Measurements from ENCODE around the gene COL24A1.
A peak's percentile ranks its signal among the peaks of the same experiment; 100 is the strongest.
"Not testable (repeated sequence)": the region's sequence is repeated elsewhere in the genome, so short reads cannot be mapped to it uniquely, and the experiment has no call there.

The COL24A1 gene

GRCh38 chr1:85801520-85801919, 355.1 kb downstream of the COL24A1 start:
- no peak for DNase-seq (ENCODE audit: low spot score)

DNA sequence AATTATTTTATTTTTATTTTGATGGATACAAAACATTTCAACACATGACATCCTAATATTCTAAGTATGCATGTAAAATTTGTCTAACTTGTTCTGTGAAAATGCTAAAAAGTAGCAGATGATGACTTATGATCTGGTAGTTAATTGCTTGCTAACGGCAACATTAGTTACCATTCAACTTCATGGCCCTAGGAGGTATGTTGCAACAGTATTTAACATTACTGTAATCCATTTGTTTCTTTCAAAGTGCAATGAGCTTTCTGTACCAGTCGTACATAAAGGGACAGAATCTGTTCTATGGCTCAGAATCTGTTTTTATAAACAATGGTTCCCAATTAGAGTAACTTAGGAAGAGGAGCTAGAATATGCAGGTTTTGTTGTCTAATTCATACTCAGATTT, 356.8 kb downstream of the COL24A1 start:
- no peak for DNase-seq (ENCODE audit: low spot score)

DNA sequence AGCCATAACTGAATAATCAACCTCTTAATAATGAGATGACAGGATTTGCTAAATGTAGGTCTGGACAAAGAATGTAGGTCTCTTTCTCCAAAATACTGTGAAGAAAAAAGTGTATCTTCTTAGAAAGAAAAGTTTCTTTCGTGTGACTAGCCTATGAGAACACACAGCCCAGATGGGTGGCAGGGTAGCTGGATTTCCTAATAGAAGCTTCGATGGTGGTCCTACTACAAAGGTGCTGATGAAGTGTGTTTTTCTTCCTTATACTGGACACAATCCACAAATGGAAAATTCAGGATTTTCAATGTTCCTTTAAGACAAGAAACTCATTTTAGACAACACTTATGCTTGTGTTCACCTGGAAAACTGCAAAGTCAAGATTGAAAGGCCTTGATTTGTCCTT, 358.2 kb downstream of the COL24A1 start:
- DNase-seq (ENCODE audit: low spot score) = no peak

- not testable (repeated sequence) for DNase-seq (ENCODE audit: low spot score)
Observed at GRCh38 chr1:85777021-85777420, 379.6 kb downstream of the COL24A1 start.

DNA sequence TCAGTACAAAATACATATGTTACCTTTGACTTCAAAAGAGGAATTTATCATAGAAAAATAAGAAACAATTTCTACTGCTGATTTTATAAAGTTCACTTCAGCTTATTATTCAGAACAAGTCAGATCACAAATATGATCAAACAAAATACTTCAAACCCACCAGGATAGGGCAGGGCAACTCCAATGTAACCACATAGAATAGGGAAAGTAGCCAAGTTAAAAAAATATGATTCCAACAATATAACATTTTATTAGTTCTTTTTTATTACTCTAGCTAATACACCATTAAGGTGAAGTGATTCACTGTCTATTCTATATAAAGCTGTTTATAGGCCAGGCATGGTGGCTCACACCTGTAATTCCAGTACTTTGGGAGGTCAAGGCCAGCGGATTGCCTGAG, 393.8 kb downstream of the COL24A1 start:
- no peak for DNase-seq (ENCODE audit: low spot score)

- DNase-seq (ENCODE audit: low spot score) = no peak
Observed at GRCh38 chr1:85756864-85757263, 399.7 kb downstream of the COL24A1 start.

- no peak for DNase-seq (ENCODE audit: low spot score)
Observed at GRCh38 chr1:85748120-85748519, 408.5 kb downstream of the COL24A1 start.

DNA sequence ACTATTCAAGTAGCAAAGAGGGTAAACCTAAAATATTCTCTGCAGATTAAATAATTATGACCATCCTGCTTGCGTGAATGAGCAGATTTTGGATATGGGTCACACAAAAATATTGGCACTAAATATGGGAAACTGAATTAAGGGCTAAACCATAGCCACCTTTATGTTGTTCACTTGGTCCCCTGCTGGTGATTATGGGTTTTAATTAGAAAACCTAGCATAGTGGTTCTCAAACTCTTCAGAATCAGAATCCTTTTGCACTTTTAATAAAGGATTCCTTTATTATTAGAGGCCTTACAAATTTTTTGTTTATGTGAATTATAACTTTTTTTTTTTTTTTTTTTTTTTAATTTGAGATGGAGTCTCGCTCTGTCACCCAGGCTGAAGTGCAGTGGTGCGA, 409.8 kb downstream of the COL24A1 start:
- DNase-seq (ENCODE audit: low spot score) = no peak

GRCh38 chr1:85743814-85744213, 412.8 kb downstream of the COL24A1 start:
- no peak for DNase-seq (ENCODE audit: low spot score)

DNA sequence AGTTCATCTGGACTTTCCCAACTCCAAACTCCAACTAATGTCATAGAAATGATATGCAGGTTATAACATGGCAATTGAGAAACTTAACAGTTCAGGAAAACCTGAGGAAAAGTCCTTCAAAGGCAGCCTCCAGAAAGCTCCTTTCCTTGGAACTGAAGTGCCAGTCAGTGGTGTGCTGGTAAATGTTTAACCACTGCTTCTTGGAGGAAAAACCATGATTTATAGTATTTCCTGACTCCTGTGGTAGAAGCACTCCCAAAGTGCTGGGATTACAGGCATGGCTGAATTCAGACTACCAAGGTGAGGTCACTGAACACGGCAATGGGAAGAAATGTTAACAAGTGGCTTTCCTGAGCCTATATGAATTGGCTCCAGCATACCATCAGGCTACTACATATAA, 421.6 kb downstream of the COL24A1 start:
- DNase-seq (ENCODE audit: low spot score) = no peak

- DNase-seq (ENCODE audit: low spot score) = no peak
Observed at GRCh38 chr1:85718678-85719340, 437.8 kb downstream of the COL24A1 start.

DNA sequence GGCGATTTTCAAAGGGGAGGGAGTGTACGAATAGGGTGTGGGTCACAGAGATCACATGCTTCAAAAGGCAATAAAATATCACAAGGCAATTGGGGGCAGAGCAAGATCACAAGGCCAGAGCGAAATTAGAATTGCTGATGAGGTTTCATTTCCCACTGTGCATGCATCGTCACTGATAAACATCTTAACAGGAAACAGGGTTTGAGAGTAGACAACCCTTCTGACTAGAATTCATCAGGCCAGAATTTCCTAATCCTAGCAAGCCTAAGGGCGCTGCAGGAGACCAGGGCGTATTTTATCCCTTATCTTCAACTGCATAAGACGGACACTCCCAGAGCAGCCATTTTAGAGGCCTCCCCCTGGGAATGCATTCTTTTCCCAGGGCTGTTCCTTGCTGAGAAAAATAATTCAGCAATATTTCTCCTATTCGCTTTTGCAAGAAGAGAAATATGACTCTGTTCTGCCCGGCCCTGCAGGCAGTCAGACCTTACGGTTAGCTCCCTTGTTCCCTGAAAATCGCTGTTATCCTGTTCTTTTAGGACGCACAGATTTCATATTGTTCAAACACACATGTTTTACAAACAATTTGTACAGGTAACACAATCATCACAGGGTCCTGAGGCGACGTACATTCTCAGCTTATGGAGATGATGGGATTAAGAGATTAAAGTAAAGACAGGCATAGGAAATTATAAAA, 442.0 kb downstream of the COL24A1 start:
- DNase-seq (ENCODE audit: low spot score) = not testable (repeated sequence)

DNA sequence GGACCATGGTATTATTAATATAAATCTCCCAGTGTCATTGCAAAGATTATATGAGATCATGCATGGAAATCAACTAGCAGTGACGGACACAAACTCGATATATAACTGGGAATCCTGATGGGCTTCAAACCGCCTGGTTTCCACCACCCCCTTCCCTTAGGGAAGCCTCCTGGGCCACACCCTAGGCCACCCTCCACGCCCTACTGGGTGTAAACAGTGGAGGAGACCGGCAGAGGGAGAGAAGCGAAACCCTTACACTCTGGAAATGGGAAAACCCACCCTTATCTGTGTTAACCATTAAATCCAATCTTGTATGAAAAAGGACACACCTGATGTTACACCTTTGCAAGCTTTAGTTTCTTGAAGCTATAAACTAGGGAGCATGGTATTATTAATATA, 447.7 kb downstream of the COL24A1 start:
- DNase-seq (ENCODE audit: low spot score) = peak; percentile 11

- peak; percentile 89 for DNase-seq (ENCODE audit: low spot score)
Observed at GRCh38 chr1:85707990-85708828, 448.4 kb downstream of the COL24A1 start, which contains the start of gene ZNHIT6. ZNHIT6 (minus strand) TSS chr1:85708433; CDS start chr1:85708284, 149 bp downstream.

GRCh38 chr1:85707267-85707989, 449.1 kb downstream of the COL24A1 start:
- DNase-seq (ENCODE audit: low spot score) = no peak

DNA sequence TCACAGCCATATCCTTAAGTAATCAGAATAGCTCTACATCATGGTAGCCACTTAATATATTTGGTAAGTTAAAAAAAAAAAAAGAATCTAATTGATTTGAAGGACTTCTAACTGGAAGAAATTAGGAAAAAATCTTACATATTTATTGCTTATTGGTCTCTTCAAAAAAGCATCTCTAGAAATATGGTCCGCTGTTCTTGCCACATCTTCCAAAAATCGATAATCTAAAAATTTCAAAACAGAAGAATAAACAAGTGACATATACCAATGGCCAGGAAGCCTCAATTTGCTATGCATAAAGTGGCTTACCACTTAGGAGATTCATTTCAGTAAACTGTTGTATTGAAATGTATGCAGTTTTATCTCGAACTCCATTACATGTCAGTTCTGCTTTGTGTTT, 450.6 kb downstream of the COL24A1 start:
- DNase-seq (ENCODE audit: low spot score) = no peak

GRCh38 chr1:85700422-85700821, 456.1 kb downstream of the COL24A1 start:
- DNase-seq (ENCODE audit: low spot score) = no peak

DNA sequence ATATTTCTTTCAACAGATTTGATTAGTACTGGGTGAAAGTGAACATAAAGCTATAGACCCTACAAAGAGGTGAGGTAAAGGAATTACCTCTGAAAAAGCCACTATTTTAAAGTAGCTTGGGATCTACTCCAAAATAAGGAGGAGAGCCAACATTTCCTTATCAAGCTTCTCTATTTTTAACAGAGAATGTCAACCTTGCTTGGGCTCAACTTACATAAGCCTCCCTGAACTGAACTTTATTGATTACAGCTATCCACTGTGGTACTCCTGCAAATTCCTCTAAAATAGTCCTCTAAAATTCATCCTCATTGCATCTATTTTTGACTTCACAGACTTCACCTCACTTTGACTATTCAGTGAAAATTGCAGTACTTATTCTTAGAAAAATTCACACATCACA, 458.7 kb downstream of the COL24A1 start:
- DNase-seq (ENCODE audit: low spot score) = no peak

DNA sequence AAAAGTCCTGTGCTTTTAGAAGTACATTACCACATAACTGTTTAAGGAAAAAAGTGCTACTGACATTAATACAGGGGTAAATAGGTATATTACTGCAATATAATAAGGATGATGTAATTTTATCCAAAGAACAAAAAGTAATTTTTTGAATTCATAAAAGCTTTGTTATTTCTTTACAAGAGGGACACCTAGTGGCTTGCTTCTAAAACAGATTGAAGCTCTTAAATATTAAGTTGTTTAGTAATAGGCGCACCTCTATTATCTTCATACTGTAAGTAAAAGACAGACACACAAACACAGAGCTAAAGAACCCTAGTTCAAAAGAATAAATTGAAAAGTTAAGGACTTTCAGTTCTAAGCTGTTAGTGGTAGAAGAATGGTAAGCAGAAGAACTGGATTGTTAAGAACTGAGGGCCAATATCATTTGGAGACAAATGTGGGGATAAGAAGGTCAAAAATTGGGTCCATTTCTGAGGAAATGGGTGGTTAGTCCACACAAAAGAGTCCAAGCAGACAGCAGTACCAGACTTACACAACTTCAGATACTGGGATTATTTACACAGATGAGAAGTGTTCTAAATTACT, 463.8 kb downstream of the COL24A1 start:
- no peak for DNase-seq (ENCODE audit: low spot score)

DNA sequence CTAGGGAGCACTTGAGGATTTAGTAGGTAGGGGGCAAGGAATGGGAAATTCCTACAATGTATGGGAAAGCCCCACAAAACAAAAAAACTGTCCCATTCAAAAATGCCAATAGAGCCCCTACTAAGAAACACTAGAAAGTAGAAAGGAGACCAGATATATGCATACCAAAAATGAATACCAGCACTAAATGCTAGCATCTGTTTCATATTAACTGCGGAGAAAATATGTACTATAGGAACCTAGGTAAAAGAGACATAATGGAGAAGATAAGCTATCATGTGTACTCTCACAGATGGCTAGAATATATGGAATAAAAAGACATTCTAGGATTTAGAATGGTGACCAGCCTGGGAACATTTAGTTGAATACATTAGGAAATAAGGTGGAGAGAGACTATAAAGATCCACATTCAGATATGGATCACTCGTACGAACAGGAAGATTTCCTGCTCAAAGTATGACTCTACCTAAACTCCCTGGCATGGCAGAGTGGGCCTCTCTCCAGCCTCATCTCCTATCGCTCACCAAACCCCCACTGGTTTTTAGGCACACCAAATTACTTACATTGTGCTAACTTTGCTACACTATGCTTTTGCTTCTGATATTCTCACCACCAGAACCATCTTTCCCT, 466.7 kb downstream of the COL24A1 start:
- DNase-seq (ENCODE audit: low spot score) = no peak

DNA sequence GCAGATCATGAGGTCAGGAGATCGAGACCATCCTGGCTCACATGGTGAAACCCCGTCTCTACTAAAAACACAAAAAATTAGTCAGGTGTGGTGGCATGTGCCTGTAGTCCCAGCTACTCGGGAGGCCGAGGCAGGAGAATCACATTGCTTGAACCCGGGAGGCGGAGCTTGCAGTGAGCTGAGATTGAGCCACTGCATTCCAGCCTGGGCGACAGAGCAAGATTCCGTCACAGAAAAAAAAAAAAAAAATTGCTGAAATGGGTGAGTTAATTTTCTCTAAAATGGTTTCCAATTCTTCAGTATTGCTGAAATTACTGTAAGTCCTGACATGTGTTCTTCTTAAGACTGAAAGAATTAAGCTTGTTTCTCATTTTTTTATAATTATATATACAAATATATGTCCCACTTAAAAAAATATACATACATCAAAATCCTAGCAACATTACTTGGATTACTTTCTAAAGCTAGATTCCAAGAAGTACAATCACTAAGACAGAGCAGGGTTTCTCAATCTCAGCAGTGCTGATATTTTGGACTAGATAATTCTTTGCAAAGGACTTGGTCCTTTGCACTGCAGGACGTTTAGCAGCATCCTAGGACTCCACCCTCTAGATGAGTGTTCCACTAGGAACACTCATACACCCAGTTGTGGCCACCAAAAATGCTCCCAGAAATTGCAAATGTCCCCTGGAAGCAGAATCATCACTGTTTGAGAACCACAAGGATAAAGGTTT, 473.1 kb downstream of the COL24A1 start:
- DNase-seq (ENCODE audit: low spot score) = no peak
